HG02610 (cell line): Measurements from ENCODE around the gene TTLL3.
"Not testable (repeated sequence)": the region's sequence is repeated elsewhere in the genome, so short reads cannot be mapped to it uniquely, and the experiment has no call there.

Experiments
- ATAC-seq: cut with Tn5 transposase; IDR thresholded peaks from one replicate; pipeline ENCODE4 v1.9.1; 2021; ENCODE audit warnings: mild to moderate bottlenecking, moderate library complexity; ENCODE audit not compliant: unreplicated experiment

TTLL3 gene

DNA sequence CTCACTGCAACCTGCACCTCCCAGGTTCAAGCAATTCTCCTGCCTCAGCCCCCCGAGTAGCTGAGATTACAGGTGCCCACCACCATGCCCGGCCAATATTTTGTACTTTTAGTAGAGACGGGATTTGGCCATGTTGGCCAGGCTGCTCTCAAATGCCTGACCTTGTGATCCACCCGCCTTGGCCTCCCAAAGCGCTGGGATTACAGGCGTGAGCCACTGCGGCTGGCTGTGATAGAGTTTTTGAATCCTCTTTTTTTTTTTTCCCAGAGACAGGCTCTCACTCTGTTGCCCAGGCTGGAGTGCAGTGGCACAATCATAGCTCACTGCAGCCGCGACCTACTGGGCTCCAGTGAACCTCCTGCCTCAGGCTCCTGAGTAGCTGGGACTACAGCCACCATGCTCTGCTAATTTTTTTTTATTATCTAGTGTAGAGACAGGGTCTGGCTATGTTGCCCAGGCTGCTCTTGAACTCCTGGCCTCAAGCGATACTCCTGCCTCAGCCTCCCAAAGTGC is 55.1 kb downstream of the TTLL3 start:
- ATAC-seq = not testable (repeated sequence)

- no peak for ATAC-seq
Measured at GRCh38 chr3:9866639-9867038, 56.6 kb downstream of the TTLL3 start.

DNA sequence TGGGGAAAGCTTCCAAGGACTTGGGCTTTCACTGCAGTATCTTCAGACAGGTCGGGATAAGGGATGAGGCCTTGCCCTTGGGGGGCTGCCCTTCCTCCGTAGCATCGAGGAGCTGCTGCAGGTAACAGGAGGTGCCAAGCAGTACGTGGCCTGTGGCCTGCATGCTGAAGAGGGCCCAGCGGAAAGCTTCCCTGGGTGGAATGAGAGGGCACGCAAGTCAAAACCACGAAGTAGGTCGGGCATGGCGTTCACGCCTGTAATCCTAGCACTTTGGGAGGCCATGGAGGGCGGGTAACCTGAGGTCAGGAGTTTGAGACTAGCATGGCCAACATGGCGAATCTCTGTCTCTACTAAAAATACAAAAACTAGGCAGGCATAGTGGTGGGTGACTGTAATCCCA is 57.0 kb downstream of the TTLL3 start:
- no peak for ATAC-seq

GRCh38 chr3:9869955-9870354 is 59.9 kb downstream of the TTLL3 start:
- ATAC-seq = no peak

DNA sequence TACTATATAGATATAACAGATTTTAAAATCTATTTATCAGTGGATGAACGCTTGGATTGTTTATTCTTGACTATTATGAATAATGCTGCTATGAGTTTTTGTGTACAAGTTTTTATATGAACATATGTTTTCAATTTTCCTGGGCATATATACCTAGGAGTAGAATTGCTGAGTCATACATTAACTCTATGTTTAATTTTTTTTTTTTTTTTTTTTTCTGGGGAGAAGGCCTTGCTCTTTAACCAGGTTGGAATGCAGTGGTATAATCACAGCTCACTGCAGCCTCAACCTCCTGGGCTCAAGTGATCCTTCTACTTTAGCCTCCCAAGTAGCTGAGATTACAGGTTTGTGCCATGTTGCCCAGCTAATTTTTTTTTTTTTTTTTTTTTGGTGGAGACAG is 60.9 kb downstream of the TTLL3 start:
- ATAC-seq = no peak

DNA sequence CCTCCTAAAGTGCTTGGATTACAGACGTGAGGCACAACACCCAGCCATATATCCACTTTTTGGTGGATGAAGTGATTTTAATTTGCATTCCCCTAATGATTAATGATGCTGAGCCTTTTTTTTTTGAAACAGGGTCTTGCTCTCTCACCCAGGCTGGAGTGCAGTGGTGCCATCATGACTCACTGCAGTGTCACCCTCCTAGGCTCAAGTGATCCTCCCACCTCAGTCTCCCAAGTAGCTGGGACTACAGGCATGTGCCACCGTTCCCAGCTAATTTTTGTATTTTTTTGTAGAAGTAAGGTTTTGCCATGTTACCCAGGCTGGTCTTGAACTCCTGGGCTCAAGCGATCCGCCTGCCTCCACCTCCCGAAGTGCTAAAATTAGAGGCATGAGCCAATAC is 62.0 kb downstream of the TTLL3 start:
- not testable (repeated sequence) for ATAC-seq

- no peak for ATAC-seq
Measured at GRCh38 chr3:9875448-9875847, 65.4 kb downstream of the TTLL3 start.

GRCh38 chr3:9876255-9876654 is 66.2 kb downstream of the TTLL3 start:
- ATAC-seq = not testable (repeated sequence)

DNA sequence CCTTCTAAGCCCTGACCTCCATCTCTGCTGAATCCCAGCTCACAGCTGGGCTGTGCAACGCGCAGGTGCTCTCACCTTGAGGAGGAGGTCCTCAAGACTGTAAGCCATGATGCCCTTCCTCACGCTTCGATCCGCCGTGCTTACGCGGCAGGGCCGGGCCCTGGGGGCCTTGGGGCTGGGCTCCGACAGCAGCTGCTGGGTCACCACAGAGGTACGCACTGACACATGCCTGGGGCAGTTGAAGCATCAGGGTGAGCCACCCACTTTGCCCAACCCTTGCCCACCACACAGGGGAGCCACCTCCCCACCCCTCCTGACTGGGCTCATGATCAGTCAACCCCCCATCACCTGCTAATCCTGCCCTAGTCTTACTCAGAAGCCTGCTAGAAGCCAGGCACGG is 66.9 kb downstream of the TTLL3 start:
- no peak for ATAC-seq

DNA sequence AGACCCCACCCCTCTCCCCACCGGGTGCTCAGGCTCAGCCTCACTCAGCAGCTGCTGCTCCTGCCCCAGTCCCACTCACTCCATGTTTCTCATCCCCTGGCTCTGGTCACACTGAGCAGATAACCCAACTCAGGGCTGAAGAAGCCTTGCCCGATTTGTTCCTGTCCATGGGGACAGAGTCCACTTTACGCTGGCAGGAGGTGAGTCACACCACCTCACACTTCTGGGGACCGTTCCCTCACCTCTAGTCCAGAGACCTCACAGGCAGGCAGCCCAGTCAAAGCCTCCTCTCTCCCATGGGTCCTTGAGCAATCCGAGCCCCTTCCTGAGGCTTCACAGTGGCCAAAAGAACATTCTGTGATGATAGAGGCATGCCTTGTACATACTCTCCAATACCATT is 68.6 kb downstream of the TTLL3 start:
- ATAC-seq = no peak

DNA sequence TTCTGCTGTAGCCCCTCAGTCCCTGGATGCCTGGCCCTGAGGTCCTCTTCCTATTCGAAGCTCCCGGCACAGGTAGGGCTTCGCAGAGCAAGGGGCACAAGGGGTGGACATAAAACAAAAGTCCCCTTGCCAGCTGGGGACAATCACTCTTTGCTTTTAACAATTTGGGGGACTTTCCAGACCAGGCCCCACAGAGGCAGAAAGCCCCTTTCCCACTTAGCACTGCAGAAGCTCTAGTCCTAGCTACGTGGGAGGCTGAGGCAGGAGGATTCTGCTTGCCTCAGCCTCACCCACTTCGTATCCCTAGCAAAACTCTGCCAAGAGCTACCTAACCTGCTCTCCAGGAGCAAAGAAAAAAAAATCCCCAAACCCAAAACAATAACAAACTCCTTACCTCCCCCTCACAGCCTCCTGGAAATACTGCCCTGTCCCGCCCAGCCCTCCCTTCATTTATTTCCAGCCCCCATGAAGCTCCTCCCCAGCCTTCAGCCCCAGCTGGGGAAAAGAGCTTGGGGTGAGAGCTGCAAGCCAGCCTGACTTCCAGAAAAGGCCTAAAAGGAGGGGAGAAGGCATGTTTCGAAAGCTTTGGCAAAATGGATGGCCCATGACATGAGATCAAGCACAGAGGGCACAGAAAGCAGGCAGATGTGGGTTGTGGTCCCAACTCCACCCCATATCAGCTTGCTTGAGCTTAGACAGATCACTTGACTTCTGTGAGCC is 69.9 kb downstream of the TTLL3 start, which contains the start of gene CIDEC:
CIDEC (minus strand) TSS at position 424 of the 720 bp plus-strand sequence. CDS start 1,767 bp downstream, outside the sequence.
- ATAC-seq = no peak

DNA sequence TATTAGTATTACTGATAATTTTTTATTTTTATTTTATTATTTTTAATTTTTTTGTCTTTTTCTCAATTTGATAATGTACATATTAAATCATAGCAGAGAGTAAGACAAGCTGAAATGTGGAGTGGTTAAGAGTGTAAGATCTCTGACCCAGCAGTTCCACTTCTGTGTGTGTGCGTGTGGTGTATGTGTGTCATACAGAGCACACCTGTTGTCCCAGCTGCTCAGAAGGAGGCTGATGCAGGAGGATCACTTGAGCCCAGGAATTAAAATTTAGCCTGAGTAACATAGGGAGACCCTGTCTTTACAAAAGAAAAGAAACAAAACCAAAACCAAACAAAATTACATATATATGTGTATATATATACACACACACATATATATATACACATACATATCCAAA is 71.4 kb downstream of the TTLL3 start:
- ATAC-seq = no peak

DNA sequence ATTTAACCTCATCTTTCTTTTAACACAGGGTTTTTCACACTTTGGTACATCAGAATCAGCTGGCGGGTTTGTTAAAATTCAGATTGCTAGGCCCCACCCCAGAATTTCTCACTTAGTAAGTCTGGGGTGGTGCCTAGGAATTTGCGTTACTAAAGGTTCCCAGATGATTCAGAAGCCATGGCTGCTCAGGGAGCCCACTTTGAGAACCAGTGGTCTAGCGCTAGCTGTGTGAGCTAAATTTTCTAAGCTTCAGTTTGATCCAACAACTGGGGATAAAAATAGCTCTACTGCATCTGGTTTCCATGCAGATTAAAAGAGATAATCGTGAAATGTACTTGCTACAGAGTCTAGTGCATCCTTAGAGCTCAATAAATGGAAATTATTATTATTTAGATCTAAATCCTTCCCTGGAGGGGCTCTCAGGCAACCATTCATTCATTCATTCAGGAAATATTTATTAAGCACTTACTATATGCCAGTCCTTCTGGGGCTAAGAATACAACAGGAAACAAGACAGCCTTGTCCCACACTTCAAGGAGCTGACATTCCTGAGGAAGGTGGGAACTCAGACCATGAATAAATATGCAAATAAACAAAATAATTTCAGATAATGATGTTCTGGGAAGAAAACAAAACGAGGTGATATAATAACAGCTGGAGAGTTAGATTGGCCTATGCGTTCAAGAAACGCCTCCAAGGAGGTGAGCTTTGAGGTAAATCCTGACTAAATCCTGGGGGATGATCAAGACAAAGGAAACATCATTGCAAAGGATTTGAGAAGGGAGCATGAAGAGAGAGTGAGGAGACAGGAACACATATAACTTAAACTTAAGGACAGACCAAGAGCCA is 73.9 kb downstream of the TTLL3 start:
- ATAC-seq = no peak

GRCh38 chr3:9884555-9885165 is 74.6 kb downstream of the TTLL3 start:
- ATAC-seq = no peak
